HFF-Myc (cell line): ENCODE measurements around the gene RASAL2.
"Not testable (repeated sequence)": the region's sequence is repeated elsewhere in the genome, so short reads cannot be mapped to it uniquely, and the experiment has no call there.

Experiments used
- DNase-seq: peaks from one replicate; pipeline ENCODE4 v3.0.0-alpha.2; 2011; ENCODE audit warnings: low read depth; ENCODE audit errors: extremely low read depth
- H3K4me3 ChIP-seq: replicated peaks from 2 replicates; pipeline ENCODE4 v1.5.1; 2011; ENCODE audit warnings: low read depth, mild to moderate bottlenecking, control low read depth, low read length
- TF ChIP-seq, protein P1 (sequence below): IDR thresholded peaks from 2 replicates; pipeline ENCODE4 v1.5.1; 2012; ENCODE audit warnings: mild to moderate bottlenecking, low read depth, low read length, control low read depth; ENCODE audit errors: missing control alignments

Gene RASAL2

GRCh38 chr1:178088651-178089050, 5.3 kb upstream of the RASAL2 start:
- TF ChIP-seq, protein P1, sequence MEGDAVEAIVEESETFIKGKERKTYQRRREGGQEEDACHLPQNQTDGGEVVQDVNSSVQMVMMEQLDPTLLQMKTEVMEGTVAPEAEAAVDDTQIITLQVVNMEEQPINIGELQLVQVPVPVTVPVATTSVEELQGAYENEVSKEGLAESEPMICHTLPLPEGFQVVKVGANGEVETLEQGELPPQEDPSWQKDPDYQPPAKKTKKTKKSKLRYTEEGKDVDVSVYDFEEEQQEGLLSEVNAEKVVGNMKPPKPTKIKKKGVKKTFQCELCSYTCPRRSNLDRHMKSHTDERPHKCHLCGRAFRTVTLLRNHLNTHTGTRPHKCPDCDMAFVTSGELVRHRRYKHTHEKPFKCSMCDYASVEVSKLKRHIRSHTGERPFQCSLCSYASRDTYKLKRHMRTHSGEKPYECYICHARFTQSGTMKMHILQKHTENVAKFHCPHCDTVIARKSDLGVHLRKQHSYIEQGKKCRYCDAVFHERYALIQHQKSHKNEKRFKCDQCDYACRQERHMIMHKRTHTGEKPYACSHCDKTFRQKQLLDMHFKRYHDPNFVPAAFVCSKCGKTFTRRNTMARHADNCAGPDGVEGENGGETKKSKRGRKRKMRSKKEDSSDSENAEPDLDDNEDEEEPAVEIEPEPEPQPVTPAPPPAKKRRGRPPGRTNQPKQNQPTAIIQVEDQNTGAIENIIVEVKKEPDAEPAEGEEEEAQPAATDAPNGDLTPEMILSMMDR, result no peak
- no peak overlapping the region for H3K4me3 ChIP-seq
- DNase-seq, result no peak

DNA sequence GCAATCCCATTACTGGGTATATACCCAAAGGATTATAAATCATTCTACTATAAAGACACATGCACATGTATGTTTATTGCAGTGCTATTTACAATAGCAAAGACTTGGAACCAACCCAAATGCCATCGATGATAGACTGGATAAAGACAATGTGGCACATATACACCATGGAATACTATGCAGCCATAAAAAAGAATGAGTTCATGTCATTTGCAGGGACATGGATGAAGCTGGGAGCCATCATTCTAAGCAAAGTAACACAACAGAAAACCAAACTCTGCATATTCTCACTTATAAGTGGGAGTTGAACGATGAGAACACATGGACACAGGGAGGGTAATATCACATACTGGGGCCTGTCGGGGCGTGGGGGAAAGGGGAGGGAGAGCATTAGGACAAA, 2.5 kb upstream of the RASAL2 start:
- H3K4me3 ChIP-seq, DNase-seq: not testable (repeated sequence)

DNA sequence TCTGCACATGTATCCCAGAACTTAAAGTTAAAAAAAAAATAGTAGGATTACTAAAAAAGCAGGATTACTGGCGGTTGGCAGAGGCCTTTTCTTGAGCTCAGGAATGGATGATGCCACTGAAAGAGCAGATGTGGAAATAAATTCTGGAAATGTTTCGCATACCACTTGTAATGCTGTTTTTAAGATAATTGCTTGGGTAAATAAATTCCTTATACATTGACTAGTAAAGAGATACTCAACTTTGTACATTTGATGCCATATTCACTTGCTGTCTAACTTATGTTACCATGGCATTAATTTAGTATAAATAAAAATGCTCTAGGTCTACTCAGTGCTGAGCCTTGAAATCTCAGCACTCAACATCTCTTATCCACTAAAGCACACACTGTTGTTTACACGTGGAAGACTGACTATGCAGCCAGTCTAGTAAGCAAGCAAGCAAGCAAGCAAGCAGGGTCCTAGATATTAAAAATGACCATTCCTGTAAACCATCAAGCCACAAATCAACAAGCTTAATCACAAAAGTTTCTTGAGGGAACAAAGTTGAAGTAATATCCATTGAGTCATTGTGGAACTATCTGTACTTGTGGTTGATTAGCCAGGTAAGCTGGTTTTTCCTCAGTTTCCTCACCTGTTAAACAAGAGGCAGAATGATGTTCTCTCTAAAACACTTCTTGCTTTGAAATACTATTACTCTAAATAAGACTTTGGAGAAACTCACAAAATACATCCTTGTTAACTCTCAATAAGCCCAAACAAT, 1.7 kb upstream of the RASAL2 start:
- TF ChIP-seq, protein P1, result no peak
- DNase-seq, result no peak
- H3K4me3 ChIP-seq, result peak overlapping the region; percentile 74

- TF ChIP-seq, protein P1, result no peak
- peak overlapping the region; percentile 74 for H3K4me3 ChIP-seq
- DNase-seq, result no peak
Measured at GRCh38 chr1:178092878-178093493, 918 bp upstream of the RASAL2 start.

DNA sequence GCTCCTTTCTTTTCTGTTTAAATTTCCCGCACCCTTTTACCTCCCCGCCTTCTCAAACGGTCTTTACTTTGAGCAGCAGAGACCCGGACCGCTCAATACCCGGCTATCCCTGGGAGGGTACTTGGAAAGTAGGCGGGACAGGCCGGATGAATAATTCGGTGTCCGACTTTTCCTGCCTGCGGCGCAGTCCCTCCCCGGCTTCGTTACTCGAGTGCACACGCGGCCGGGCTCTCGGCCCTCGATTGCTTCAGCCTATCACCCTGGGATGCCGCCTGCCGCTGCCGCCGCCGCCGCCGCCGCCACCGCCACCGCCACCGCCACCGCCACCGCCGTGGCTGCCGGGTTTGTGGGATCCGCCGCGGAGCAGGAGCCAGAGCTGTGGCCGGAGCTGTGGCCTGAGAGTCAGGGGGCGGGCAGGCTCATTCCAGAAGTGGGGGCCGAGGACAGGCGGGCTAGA, 382 bp upstream of the RASAL2 start:
- TF ChIP-seq, protein P1, result no peak
- DNase-seq, result peak; percentile 83
- H3K4me3 ChIP-seq, result peak overlapping the region; percentile 74

DNA sequence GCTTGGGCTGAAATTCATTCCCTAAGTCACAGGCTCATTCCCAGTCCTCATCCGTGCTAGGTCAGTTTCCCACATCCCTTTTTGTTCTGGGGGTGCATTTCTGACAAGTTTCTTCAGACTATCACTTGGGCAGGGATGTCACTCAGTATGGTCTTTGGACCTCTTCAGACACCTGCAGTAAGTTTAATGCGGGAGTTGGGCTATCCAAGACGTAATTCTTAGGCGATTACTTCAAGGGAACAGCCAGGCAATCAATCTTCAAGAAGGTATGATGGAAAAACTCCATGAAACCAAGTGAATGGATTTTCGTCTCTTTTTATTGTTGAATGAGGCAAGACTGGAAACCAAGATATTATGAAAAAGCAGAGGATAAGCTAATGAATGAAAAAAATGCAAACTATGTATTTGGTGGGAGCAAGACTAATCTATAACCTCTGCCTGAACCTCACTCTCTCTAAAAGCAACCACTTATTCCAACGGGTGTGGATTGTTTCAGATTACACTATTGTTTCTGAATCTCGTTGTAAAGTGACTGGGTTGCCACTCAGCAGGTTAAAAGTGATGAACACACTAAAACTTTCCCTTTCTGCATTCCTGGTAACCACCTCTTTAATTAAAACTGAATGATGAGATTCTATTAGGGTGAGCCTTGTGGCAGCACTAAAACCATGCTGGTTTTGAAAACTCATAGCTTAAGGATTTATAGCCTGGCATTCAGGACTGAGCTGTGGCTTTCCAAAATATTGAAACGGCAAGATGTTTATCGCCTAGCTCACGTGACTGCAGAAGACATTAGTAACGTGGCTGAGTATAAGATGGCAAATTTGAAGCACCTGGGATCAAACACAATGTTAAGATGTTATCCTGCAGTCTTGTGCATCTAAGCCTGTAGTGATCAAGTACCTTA, 1.1 kb downstream of the RASAL2 start:
- TF ChIP-seq, protein P1, result no peak

DNA sequence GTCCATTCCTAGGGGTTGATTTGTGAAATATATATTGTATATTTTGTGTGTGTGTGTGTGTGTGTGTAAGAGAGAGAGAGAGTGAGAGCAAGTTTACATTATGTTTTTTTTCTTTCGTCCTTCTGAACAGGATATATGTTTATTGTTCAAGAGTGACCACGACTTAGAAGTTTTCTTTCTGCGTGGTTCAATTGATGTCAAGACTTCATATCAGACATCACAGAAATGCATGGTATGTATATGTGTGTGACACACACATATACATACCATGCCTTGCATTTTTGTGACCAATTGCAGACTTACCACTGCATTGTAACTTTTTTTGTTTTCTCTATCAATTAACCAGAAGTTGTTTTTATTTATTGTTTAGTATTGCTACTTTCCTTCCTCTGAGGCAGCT, 2.5 kb downstream of the RASAL2 start:
- TF ChIP-seq, protein P1, result no peak
- DNase-seq, result no peak
- no peak overlapping the region for H3K4me3 ChIP-seq

More for the DNA sequence above, 1.1 kb downstream of the RASAL2 start:
- no peak for DNase-seq
- H3K4me3 ChIP-seq, result peak overlapping the region; percentile 74
